ENCODE results near the gene NFYA.
"Not testable (repeated sequence)": the region's sequence is repeated elsewhere in the genome, so short reads cannot be mapped to it uniquely, and the experiment has no call there.

The NFYA gene

DNA sequence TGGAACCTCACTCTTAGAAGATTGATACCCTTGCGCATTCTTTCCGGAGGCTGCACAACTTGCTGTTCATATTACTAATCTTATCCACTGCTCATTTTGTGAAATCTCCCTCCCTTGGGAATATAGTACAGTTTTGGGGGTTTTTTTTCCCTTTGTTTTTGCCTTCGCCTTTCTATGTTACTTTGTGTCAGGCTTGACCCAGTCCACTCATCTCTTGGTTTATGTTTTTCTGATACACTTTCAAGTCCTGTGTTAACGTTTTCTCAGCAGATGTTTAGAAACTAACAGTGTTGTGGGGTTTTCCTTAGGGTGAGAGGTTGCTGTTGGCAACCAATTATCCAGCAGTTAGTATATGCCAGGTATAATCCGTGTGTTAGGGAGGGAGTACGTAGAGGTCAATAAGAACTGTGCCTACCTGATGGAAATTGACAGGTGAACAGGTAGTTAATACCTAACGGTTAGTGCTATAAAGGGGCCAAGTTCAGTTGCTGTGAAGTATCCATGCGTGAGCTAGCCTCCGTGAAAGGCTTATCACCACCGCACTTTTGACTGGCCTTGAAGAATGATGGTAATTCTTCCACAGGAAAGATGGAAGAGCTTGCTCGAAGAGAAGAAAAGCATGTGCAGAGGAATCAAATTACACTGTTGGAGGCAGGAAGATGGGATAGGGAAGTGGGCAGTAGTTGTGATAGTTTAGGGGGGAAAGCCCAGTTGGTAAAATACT lies 1.4 kb downstream of the NFYA start:
- DNase-seq (ENCODE audit: low spot score) = peak; percentile 14

DNA sequence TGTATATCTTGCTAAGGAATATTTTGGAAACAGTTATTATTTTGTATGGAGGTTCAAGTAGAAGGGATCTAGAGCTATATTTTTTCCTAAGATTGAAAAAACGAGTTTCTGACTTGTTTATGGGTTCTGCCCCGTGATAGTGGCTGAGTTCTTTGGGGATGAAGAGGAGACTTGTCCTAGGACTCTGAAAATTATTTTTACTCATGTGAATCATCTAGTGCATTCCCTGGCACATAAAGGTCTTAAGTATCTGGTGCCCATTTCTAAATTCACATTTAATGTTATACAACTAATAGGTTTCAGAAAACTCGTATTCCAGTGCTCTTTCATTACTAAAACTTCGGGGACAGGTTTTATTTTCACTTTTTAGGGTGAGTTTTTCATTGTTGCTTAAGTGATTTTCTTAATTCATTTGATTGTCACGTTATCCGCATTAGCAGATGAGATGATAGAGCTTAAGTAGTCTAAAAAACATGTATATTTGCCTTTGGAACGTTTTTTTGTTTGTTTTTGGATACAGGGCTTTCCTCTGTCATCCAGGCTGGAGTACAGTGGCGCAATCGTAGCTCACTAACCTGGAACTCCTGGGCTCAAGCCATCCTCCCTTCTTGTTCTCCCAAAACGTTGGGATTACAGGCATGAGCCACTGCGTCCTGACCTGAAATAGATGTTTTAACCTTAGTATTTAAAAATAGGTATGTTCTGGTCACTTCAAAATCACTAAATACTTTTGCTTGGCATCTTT lies 2.1 kb downstream of the NFYA start:
- no peak for DNase-seq (ENCODE audit: low spot score)

DNA sequence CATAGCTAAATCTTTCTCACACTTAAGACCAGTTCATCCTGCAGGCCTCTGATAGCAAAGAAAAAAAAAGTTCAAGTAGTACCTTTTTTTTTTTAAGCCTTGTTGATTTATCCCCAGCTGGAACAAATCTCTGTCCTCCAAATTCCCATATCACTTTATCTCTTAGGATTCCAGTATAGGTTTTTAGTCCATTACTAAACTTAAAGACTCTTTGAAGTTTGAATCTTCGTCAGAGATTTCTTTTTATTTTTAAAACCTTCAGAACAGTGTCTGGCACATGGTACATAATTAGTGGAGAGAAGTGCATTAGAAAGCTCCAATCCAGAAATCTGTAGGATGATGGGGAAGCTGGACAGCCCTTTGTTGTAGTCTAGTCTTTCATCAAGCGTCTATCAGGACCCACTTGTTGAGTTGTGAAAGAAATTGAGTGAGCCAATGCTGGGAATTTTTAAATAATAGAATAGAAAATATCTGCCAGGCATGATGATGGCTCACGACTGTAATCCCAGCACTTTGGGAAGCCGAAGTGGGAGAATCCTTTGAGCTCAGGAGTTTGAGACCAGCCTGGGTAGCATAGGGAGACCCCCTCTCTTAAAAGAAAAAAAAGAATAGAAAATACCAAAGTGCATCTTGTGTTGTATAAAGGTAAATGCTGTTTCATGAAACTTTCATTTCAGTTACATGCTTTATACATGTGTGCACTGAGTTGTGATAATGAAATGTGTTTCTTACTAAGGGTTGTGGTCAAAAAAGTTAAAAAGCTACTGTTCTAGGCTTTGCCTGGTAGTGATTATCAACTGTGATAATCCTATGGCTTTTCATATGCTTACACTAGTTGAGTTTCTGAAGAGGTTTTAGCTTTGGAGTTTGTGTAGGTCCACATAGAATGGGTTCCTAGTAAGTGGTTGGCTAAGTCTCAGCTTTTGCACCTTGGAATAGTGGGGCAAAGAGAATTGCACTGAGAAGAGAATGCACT lies 3.2 kb downstream of the NFYA start:
- DNase-seq (ENCODE audit: low spot score) = no peak

- no peak for DNase-seq (ENCODE audit: low spot score)
Observed at GRCh38 chr6:41077536-41077935, 4.8 kb downstream of the NFYA start.

GRCh38 chr6:41078101-41078500 lies 5.3 kb downstream of the NFYA start:
- no peak for DNase-seq (ENCODE audit: low spot score)

GRCh38 chr6:41079080-41079479 lies 6.3 kb downstream of the NFYA start:
- DNase-seq (ENCODE audit: low spot score) = no peak

DNA sequence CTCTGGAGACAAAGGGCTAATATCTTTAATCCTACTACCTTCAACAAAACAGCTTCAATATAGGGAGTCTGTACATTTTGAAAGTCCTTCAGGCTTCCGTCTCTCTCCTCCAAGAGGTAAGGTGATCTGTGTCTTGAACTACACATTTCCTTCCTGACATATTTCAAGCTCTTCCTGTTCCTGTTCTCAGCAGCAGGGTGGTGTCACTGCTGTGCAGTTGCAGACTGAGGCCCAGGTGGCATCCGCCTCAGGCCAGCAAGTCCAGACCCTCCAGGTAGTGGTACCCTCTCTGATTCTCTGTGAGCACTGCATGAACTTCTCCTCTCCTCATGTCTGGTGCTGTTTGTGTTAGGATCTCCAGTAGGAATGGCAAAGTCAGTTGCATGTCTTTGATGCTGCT lies 7.8 kb downstream of the NFYA start:
- DNase-seq (ENCODE audit: low spot score) = no peak

DNA sequence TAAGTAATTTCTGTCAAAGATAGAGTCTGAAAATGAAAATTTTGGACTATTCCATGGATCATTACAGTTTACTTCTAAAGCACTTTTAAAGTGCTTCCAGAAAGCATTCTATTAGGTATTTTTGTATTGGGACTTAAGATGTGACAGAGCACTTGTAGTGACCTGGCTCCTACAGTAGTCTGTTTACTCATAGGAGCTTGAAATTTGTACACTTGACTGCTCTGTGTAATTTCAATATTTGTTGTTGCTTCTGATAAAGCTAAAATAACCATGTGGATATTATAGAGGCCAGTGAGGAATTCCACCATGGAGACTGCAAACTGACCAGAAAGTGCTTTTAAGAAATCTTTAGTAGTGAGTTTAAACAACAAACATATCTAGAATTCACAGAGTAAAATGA lies 10.3 kb downstream of the NFYA start:
- no peak for DNase-seq (ENCODE audit: low spot score)

DNA sequence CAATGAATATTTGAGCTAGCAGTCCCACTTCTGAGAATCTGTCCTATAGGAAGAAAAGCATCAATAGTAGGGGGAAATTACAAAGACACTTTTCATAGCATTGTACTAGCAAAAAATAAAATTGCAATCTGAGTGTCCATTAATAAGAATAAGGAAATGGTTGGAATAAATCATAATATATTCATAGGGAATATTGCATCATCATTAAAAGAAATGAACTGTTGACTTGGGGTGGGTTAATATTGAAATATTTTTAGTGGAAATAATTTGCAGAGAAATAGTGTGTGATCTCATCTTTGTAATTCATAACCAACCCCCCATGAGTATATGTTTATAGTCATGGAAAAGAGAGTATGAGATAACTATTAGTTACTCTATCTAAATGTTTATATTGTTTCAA lies 12.4 kb downstream of the NFYA start:
- no peak for DNase-seq (ENCODE audit: low spot score)

DNA sequence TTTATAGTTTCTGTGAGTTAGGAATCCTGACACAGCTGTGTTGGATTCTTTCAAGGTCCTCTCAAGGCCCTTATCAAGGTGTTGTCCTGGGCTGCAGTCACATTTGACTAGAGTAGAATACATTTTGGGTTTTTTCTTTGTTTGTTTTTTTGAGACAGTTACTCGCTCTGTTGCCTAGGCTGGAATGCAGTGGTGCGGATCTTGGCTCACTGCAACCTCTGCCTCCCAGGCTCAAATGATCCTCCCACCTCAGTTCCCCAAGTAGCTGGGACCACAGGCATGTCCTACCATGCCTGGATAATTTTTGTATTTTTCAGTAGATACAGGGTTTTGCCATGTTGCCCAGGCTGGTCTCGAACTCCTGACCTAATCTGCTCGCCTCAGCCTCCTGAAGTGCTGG lies 15.7 kb downstream of the NFYA start:
- DNase-seq (ENCODE audit: low spot score) = no peak

DNA sequence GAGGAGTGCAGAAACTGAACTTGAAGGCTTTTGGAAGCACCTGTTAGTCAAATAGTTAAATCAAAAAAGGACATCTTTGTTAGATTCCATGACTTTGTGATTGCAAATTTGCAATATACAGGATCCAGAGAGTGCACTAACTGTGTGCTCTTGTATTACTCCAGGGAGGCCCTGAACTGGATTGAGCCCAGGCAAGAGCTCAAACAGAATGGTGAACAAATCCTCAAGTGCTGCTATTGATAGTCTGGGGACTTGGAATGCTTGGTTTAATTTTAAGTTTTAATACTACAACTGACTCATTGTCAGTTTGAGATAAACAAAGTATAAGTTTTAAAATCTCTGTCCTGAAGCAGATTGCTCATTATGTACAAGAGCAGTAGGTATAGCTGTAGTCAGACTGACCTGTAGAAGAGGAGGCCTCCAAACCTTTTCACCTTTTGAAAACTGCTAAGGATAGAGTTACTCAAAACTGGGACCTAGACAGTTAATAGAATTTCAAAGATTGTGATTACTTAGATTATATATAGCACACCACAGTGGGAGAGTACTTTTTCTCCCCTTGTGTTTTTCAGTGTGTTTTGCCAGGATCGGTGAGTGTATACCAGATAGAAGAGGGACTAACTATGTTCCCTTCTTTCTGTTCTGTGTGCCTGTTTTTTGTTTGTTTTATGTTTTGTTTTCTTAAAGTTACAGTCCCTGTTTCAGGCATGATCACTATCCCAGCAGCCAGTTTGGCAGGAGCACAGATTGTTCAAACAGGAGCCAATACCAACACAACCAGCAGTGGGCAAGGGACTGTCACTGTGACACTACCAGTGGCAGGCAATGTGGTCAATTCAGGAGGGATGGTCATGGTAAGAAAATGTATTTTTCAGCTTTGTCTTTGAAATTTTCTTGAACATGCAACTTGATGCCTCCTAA lies 18.3 kb downstream of the NFYA start:
- DNase-seq (ENCODE audit: low spot score) = no peak

GRCh38 chr6:41092421-41093140 lies 19.8 kb downstream of the NFYA start:
- DNase-seq (ENCODE audit: low spot score) = no peak

GRCh38 chr6:41093729-41094128 lies 21.0 kb downstream of the NFYA start:
- DNase-seq (ENCODE audit: low spot score) = no peak

DNA sequence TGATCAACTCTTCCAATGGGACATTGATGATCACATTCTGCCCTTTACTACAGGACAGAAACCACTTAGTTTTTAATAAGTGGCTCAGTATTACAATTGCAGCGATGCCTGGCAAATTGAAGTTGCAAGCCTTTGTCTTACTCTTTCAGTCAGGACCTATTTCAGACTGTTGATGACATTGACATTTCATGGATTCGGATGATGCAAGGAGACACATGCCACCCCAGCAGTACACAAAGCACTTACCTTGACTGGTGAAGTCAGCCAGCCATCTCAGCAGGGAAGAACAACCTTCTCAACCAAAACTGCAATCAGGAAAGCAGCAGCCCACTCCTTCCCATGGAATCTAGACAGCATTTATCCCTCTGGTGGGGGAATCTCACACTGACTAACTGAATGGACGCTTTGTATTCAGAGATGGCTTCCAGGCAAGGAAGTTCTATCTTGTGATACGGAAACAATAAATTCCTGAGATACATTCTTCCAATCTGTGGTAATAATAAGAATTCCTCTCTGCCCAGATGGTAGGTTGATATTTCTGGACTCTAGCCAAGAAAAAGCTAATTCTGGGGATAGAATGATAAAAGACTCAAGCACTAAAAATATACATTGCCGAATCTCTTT lies 24.8 kb downstream of the NFYA start:
- peak; percentile 6 for DNase-seq (ENCODE audit: low spot score)

DNA sequence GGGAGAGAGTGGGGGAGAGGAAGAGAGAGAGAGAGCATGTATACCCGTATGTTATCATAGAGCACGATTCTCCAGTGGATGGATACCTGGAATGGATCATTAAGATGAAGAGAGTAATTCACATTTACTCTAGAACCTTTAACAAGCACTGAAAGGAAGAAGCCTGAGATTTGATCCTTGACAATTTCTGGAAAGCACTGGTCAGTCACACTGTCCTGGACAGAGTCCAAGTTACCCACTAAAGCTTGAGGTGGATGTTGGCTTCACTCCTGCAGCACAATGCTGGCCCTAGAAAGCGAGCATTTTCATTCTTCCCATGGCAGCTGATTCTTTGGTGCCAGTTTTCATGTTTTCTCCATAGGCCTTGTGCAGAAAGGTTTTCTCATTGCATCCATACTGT lies 25.6 kb downstream of the NFYA start:
- DNase-seq (ENCODE audit: low spot score) = no peak

- no peak for DNase-seq (ENCODE audit: low spot score)
Observed at GRCh38 chr6:41100871-41101287, 28.1 kb downstream of the NFYA start.

- DNase-seq (ENCODE audit: low spot score) = no peak
Observed at GRCh38 chr6:41103847-41104246, 31.1 kb downstream of the NFYA start.

- DNase-seq (ENCODE audit: low spot score) = no peak
Observed at GRCh38 chr6:41111017-41111416, 38.2 kb downstream of the NFYA start.

DNA sequence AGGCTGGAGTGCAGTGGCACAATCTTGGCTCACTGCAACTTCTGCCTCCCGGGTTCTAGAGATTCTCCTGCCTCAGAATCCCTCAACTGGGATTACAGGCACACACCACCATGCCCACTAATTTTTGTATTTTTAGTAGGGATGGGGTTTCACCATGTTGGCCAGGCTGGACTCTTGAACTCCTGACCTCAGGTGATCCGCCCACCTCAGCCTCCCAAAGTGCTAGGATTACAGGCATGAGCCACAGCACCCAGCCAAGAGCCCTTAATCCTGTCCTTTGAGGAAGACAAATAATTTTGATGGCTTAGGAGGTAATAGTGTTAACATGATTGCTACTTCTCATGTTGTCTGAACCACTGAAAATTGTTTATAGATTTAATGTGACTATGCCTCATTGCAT lies 42.3 kb downstream of the NFYA start:
- not testable (repeated sequence) for DNase-seq (ENCODE audit: low spot score)

DNA sequence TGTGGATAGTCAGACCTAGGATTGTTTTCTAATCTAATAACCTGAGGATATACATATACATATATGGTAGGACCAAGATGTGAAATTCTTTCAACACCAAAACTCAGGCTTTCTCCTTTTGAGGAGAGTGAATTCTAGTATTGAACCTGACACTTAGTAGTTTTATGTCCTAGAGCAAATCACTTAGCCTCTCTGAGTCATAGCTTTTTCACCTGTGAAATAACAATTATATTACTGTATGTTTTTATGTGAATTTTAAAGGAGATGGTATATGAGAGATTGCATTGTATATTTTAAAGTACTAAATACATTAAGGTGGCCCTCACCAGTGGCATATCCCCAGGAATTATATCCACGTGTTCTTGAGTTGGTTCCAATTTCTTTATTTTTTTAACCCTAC lies 46.7 kb downstream of the NFYA start:
- no peak for DNase-seq (ENCODE audit: low spot score)
